Duodenal mucosa (tissue), 2 donors: ENCODE results near the gene CRX.

Experiments
- H3K27ac ChIP-seq: one replicate; pipeline ENCODE4 v1.7.0; 2013; ENCODE audit warnings: low read depth, low read length
- H3K27me3 ChIP-seq, 2 donors: one replicate each; pipeline ENCODE4 v1.7.0; 2013; ENCODE audit warnings: low read length in 2 of 2, control low read depth in 1 of 2; ENCODE audit not compliant: insufficient read depth in 2 of 2, control insufficient read depth in 1 of 2
- H3K36me3 ChIP-seq, 2 donors: one replicate each; pipeline ENCODE4 v1.7.0; 2013; ENCODE audit warnings: low read length in 2 of 2, control low read depth in 1 of 2; ENCODE audit not compliant: insufficient read depth in 2 of 2, control insufficient read depth in 1 of 2
- H3K4me1 ChIP-seq, 2 donors: one replicate each; pipeline ENCODE4 v1.7.0; 2013; ENCODE audit warnings: low read length in 2 of 2, control low read depth in 1 of 2; ENCODE audit not compliant: insufficient read depth in 2 of 2, control insufficient read depth in 1 of 2
- H3K4me3 ChIP-seq, 2 donors: one replicate each; pipeline ENCODE4 v1.7.0; 2013; ENCODE audit warnings: low read length in 2 of 2, low read depth in 1 of 2
- H3K9ac ChIP-seq, 2 donors: one replicate each; pipeline ENCODE4 v1.7.0; 2013; ENCODE audit warnings: low read length in 2 of 2, low read depth in 1 of 2
- H3K9me3 ChIP-seq, 2 donors: one replicate each; pipeline ENCODE4 v1.7.0; 2013; ENCODE audit warnings: low read length in 2 of 2, control low read depth in 1 of 2; ENCODE audit not compliant: control insufficient read depth in 1 of 2

The CRX gene

GRCh38 chr19:47824396-47824795 lies 2.7 kb downstream of the CRX start:
- Histone ChIP-seq H3K36me3 (no peaks in the 10 kb centered on the region), H3K9ac (no peak overlapping the region), H3K4me1 (no peaks in the 10 kb centered on the region), H3K27ac (no peak overlapping the region), H3K27me3 (peaks cover 18 to 21% of the 10 kb centered on the region in 2 donors), H3K9me3 (peaks cover 0 to 5% of the 10 kb centered on the region in 2 donors), H3K4me3 (no peak overlapping the region)

- Histone ChIP-seq H3K9ac (no peak overlapping the region), H3K4me1 (no peaks in the 10 kb centered on the region), H3K4me3 (no peak overlapping the region), H3K27me3 (peaks cover 3 to 10% of the 10 kb centered on the region in 2 donors), H3K36me3 (no peaks in the 10 kb centered on the region), H3K9me3 (peaks cover 0 to 5% of the 10 kb centered on the region in 2 donors), H3K27ac (no peak overlapping the region)
These were observed 5.1 kb downstream of the CRX start for GRCh38 chr19:47826800-47827199.

- H3K27me3 ChIP-seq = peaks cover 0 to 4% of the 10 kb centered on the region in 2 donors
- no peaks in the 10 kb centered on the region for H3K9me3 ChIP-seq
- no peaks in the 10 kb centered on the region for H3K4me1 ChIP-seq
- no peaks in the 10 kb centered on the region for H3K36me3 ChIP-seq
- no peak overlapping the region for H3K27ac ChIP-seq
- no peak overlapping the region for H3K4me3 ChIP-seq
- H3K9ac ChIP-seq = no peak overlapping the region
These were observed 11.0 kb downstream of the CRX start for GRCh38 chr19:47832723-47833122.

GRCh38 chr19:47836038-47836437 lies 14.3 kb downstream of the CRX start:
- H3K9me3 ChIP-seq = no peaks in the 10 kb centered on the region
- H3K27ac ChIP-seq = no peak overlapping the region
- no peaks in the 10 kb centered on the region for H3K4me1 ChIP-seq
- H3K4me3 ChIP-seq = no peak overlapping the region
- no peaks in the 10 kb centered on the region for H3K36me3 ChIP-seq
- H3K9ac ChIP-seq = no peak overlapping the region
- no peaks in the 10 kb centered on the region for H3K27me3 ChIP-seq

GRCh38 chr19:47839411-47839810 lies 17.7 kb downstream of the CRX start:
- no peaks in the 10 kb centered on the region for H3K9me3 ChIP-seq
- H3K4me3 ChIP-seq = no peak overlapping the region
- no peak overlapping the region for H3K9ac ChIP-seq

GRCh38 chr19:47839913-47840312 lies 18.2 kb downstream of the CRX start:
- Histone ChIP-seq H3K9ac (no peak overlapping the region), H3K27ac (no peak overlapping the region), H3K36me3 (no peaks in the 10 kb centered on the region), H3K4me3 (no peak overlapping the region), H3K27me3 (no peaks in the 10 kb centered on the region), H3K4me1 (no peaks in the 10 kb centered on the region), H3K9me3 (no peaks in the 10 kb centered on the region)

More at GRCh38 chr19:47839411-47839810, 17.7 kb downstream of the CRX start:
- H3K4me1 ChIP-seq = no peaks in the 10 kb centered on the region
- H3K27me3 ChIP-seq = no peaks in the 10 kb centered on the region
- H3K27ac ChIP-seq = no peak overlapping the region
- no peaks in the 10 kb centered on the region for H3K36me3 ChIP-seq

GRCh38 chr19:47842941-47843340 lies 21.2 kb downstream of the CRX start:
- Histone ChIP-seq H3K4me1 (no peaks in the 10 kb centered on the region), H3K27me3 (no peaks in the 10 kb centered on the region), H3K27ac (no peak overlapping the region), H3K9ac (no peak overlapping the region), H3K36me3 (no peaks in the 10 kb centered on the region), H3K4me3 (no peak overlapping the region), H3K9me3 (no peaks in the 10 kb centered on the region)

GRCh38 chr19:47848425-47848822 lies 26.7 kb downstream of the CRX start:
- no peak overlapping the region for H3K27ac ChIP-seq
- H3K27me3 ChIP-seq = peaks cover 11% of the 10 kb centered on the region in 2 donors
- H3K4me1 ChIP-seq = no peaks in the 10 kb centered on the region
- H3K4me3 ChIP-seq = no peak overlapping the region
- H3K36me3 ChIP-seq = no peaks in the 10 kb centered on the region
- no peak overlapping the region for H3K9ac ChIP-seq
- no peaks in the 10 kb centered on the region for H3K9me3 ChIP-seq

- Histone ChIP-seq H3K4me3 (no peak overlapping the region), H3K4me1 (no peaks in the 10 kb centered on the region), H3K27ac (no peak overlapping the region), H3K27me3 (peaks cover 11% of the 10 kb centered on the region in 2 donors), H3K36me3 (no peaks in the 10 kb centered on the region), H3K9me3 (no peaks in the 10 kb centered on the region), H3K9ac (no peak overlapping the region)
These were observed 27.2 kb downstream of the CRX start for GRCh38 chr19:47848823-47849473.

GRCh38 chr19:47853003-47853402 lies 31.3 kb downstream of the CRX start:
- Histone ChIP-seq H3K27ac (no peak overlapping the region), H3K4me3 (no peak overlapping the region), H3K4me1 (no peaks in the 10 kb centered on the region), H3K9ac (no peak overlapping the region), H3K9me3 (no peaks in the 10 kb centered on the region), H3K27me3 (peaks cover 11 to 13% of the 10 kb centered on the region in 2 donors), H3K36me3 (no peaks in the 10 kb centered on the region)
